Mesendoderm (in vitro differentiated cells): ENCODE data around the gene LAMB1.

Experiments
- DNase-seq: peaks from one replicate; pipeline ENCODE4 v3.0.0; 2013
- H2AK5ac ChIP-seq: 2 replicates; pipeline ENCODE4 v1.6.1; 2013; ENCODE audit warnings: low read length, inconsistent platforms
- H2BK120ac ChIP-seq: 2 replicates; pipeline ENCODE4 v1.6.1; 2013; ENCODE audit warnings: low read depth, mild to moderate bottlenecking, low read length, moderate library complexity, mixed read lengths
- H2BK15ac ChIP-seq: replicated peaks from 2 replicates; pipeline ENCODE4 v1.6.1; 2013; ENCODE audit warnings: low read depth, mild to moderate bottlenecking, moderate library complexity
- H2BK5ac ChIP-seq: 2 replicates; pipeline ENCODE4 v1.6.1; 2013; ENCODE audit warnings: low read length, inconsistent platforms
- H3K18ac ChIP-seq: 2 replicates; pipeline ENCODE4 v1.6.1; 2013; ENCODE audit warnings: mild to moderate bottlenecking, low read length, mixed read lengths
- H3K23ac ChIP-seq: one replicate; pipeline ENCODE4 v1.6.1; 2013; ENCODE audit warnings: low read length
- H3K27ac ChIP-seq: 2 replicates; pipeline ENCODE4 v1.5.1; 2013; ENCODE audit warnings: low read depth, mild to moderate bottlenecking, inconsistent platforms, low read length, moderate library complexity
- H3K27me3 ChIP-seq: 2 replicates; pipeline ENCODE4 v1.6.1; 2013; ENCODE audit warnings: low read length, control low read depth, mild to moderate bottlenecking, inconsistent platforms; ENCODE audit not compliant: insufficient read depth, poor library complexity
- H3K36me3 ChIP-seq: 2 replicates; pipeline ENCODE4 v1.6.1; 2013; ENCODE audit warnings: low read length, inconsistent platforms; ENCODE audit not compliant: control insufficient read depth, insufficient read depth
- H3K4ac ChIP-seq: one replicate; pipeline ENCODE4 v1.6.1; 2013; ENCODE audit warnings: low read depth, mild to moderate bottlenecking, low read length, moderate library complexity
- H3K4me1 ChIP-seq: 2 replicates; pipeline ENCODE4 v1.6.1; 2013; ENCODE audit warnings: low read depth, low read length, inconsistent platforms; ENCODE audit not compliant: control insufficient read depth
- H3K4me2 ChIP-seq: 2 replicates; pipeline ENCODE4 v1.6.1; 2013; ENCODE audit warnings: low read length
- H3K4me3 ChIP-seq: 2 replicates; pipeline ENCODE4 v1.5.1; 2013; ENCODE audit warnings: mild to moderate bottlenecking, low read length
- H3K56ac ChIP-seq: one replicate; pipeline ENCODE4 v1.6.1; 2013; ENCODE audit warnings: low read length
- H3K79me1 ChIP-seq: 2 replicates; pipeline ENCODE4 v1.6.1; 2013; ENCODE audit warnings: low read length, inconsistent platforms
- H3K79me2 ChIP-seq: 2 replicates; pipeline ENCODE4 v1.6.1; 2013; ENCODE audit warnings: mild to moderate bottlenecking, low read length; ENCODE audit not compliant: control insufficient read depth, insufficient read depth
- H3K9ac ChIP-seq: 2 replicates; pipeline ENCODE4 v1.6.1; 2013; ENCODE audit warnings: low read length, inconsistent platforms
- H4K5ac ChIP-seq: one replicate; pipeline ENCODE4 v1.6.1; 2013; ENCODE audit warnings: low read length
- H4K8ac ChIP-seq: one replicate; pipeline ENCODE4 v1.6.1; 2013; ENCODE audit warnings: low read depth, mild to moderate bottlenecking, control low read depth, low read length, moderate library complexity
- WGBS: extraction: QIAGEN DNeasy Blood & Tissue Kit; methylation state at CpG from one replicate; pipeline ENCODE4 v1.1.7; 2013; ENCODE audit warnings: low lambda C conversion rate, missing lambda C conversion rate; ENCODE audit not compliant: insufficient coverage; ENCODE audit errors: extremely low coverage; 5-methylcytosine and 5-hydroxymethylcytosine counted together

Gene LAMB1

GRCh38 chr7:107999779-108000560 lies 3.0 kb downstream of the LAMB1 start:
- Histone ChIP-seq H3K27me3 (peaks cover 4% of the 10 kb centered on the region), H3K23ac (no peak overlapping the region), H2BK15ac (no peak overlapping the region), H3K27ac (no peak overlapping the region), H2BK120ac (no peak overlapping the region), H3K9ac (no peak overlapping the region), H3K36me3 (no peaks in the 10 kb centered on the region), H3K4me3 (no peak overlapping the region), H4K5ac (no peak overlapping the region), H2BK5ac (no peak overlapping the region), H3K79me2 (no peaks in the 10 kb centered on the region), H3K79me1 (peaks cover 2% of the 10 kb centered on the region), H3K56ac (no peak overlapping the region), H2AK5ac (no peak overlapping the region), H3K4me1 (peaks cover 4% of the 10 kb centered on the region), H3K4me2 (no peak overlapping the region), H3K18ac (no peak overlapping the region), H4K8ac (no peak overlapping the region), H3K4ac (no peak overlapping the region)
- WGBS: no CpG with 5 or more reads among the region's 4 CpGs
- DNase-seq: peak; percentile 89

GRCh38 chr7:107998660-107999480 lies 4.1 kb downstream of the LAMB1 start:
- Histone ChIP-seq H3K4me1 (peaks cover 4% of the 10 kb centered on the region), H3K79me2 (no peaks in the 10 kb centered on the region), H3K27ac (no peak overlapping the region), H3K79me1 (peaks cover 2% of the 10 kb centered on the region), H3K4me3 (no peak overlapping the region), H3K18ac (no peak overlapping the region), H3K36me3 (no peaks in the 10 kb centered on the region), H3K27me3 (no peaks in the 10 kb centered on the region), H3K4me2 (no peak overlapping the region), H3K23ac (no peak overlapping the region), H2BK120ac (no peak overlapping the region), H2BK5ac (no peak overlapping the region), H2AK5ac (no peak overlapping the region), H2BK15ac (no peak overlapping the region), H4K5ac (no peak overlapping the region), H4K8ac (no peak overlapping the region), H3K4ac (no peak overlapping the region), H3K9ac (no peak overlapping the region), H3K56ac (no peak overlapping the region)
- no CpG with 5 or more reads among the region's 3 CpGs for WGBS
- no peak for DNase-seq

- Histone ChIP-seq H2BK15ac (no peak overlapping the region), H3K4me1 (peaks cover 4% of the 10 kb centered on the region), H3K23ac (no peak overlapping the region), H3K27me3 (no peaks in the 10 kb centered on the region), H3K79me1 (peaks cover 2% of the 10 kb centered on the region), H3K27ac (no peak overlapping the region), H3K36me3 (no peaks in the 10 kb centered on the region), H3K9ac (no peak overlapping the region), H3K79me2 (no peaks in the 10 kb centered on the region), H3K18ac (no peak overlapping the region), H3K56ac (no peak overlapping the region), H4K8ac (no peak overlapping the region), H3K4me3 (no peak overlapping the region), H2BK120ac (no peak overlapping the region), H2BK5ac (no peak overlapping the region), H2AK5ac (no peak overlapping the region), H4K5ac (no peak overlapping the region), H3K4ac (no peak overlapping the region), H3K4me2 (no peak overlapping the region)
- DNase-seq: no peak
- WGBS: no CpG with 5 or more reads among the region's 2 CpGs
These were observed 4.8 kb downstream of the LAMB1 start for GRCh38 chr7:107998150-107998549.

GRCh38 chr7:107996072-107996882 lies 6.7 kb downstream of the LAMB1 start:
- Histone ChIP-seq H3K4me3 (no peak overlapping the region), H3K79me2 (no peaks in the 10 kb centered on the region), H3K23ac (no peak overlapping the region), H4K5ac (no peak overlapping the region), H3K27ac (no peak overlapping the region), H3K9ac (no peak overlapping the region), H2AK5ac (no peak overlapping the region), H3K4me1 (peaks cover 4% of the 10 kb centered on the region), H3K56ac (no peak overlapping the region), H3K18ac (no peak overlapping the region), H3K36me3 (no peaks in the 10 kb centered on the region), H2BK15ac (no peak overlapping the region), H3K27me3 (no peaks in the 10 kb centered on the region), H3K4ac (no peak overlapping the region), H3K79me1 (no peaks in the 10 kb centered on the region), H2BK5ac (no peak overlapping the region), H3K4me2 (no peak overlapping the region), H2BK120ac (no peak overlapping the region), H4K8ac (no peak overlapping the region)
- no CpG with 5 or more reads among the region's 7 CpGs for WGBS
- DNase-seq: no peak

GRCh38 chr7:107995184-107996071 lies 7.5 kb downstream of the LAMB1 start:
- no peaks in the 10 kb centered on the region for H3K36me3 ChIP-seq
- peak; percentile 89 for DNase-seq

More at GRCh38 chr7:107995184-107996071, 7.5 kb downstream of the LAMB1 start:
- no peak overlapping the region for H2BK120ac ChIP-seq
- H2AK5ac ChIP-seq: no peak overlapping the region
- no peak overlapping the region for H3K18ac ChIP-seq
- no peak overlapping the region for H2BK5ac ChIP-seq
- H3K79me1 ChIP-seq: no peaks in the 10 kb centered on the region
- H3K79me2 ChIP-seq: no peaks in the 10 kb centered on the region
- no peak overlapping the region for H3K56ac ChIP-seq
- no peak overlapping the region for H3K4me3 ChIP-seq
- H3K23ac ChIP-seq: no peak overlapping the region
- WGBS: no CpG with 5 or more reads among the region's 6 CpGs
- no peak overlapping the region for H3K4ac ChIP-seq
- H2BK15ac ChIP-seq: no peak overlapping the region
- H4K5ac ChIP-seq: no peak overlapping the region
- no peak overlapping the region for H3K4me2 ChIP-seq
- no peak overlapping the region for H3K9ac ChIP-seq
- H4K8ac ChIP-seq: no peak overlapping the region
- peak overlapping the region; percentile 46 for H3K27ac ChIP-seq
- no peaks in the 10 kb centered on the region for H3K27me3 ChIP-seq
- peaks cover 4% of the 10 kb centered on the region for H3K4me1 ChIP-seq
